ENCODE measurements around the gene MBP.

The MBP gene

DNA sequence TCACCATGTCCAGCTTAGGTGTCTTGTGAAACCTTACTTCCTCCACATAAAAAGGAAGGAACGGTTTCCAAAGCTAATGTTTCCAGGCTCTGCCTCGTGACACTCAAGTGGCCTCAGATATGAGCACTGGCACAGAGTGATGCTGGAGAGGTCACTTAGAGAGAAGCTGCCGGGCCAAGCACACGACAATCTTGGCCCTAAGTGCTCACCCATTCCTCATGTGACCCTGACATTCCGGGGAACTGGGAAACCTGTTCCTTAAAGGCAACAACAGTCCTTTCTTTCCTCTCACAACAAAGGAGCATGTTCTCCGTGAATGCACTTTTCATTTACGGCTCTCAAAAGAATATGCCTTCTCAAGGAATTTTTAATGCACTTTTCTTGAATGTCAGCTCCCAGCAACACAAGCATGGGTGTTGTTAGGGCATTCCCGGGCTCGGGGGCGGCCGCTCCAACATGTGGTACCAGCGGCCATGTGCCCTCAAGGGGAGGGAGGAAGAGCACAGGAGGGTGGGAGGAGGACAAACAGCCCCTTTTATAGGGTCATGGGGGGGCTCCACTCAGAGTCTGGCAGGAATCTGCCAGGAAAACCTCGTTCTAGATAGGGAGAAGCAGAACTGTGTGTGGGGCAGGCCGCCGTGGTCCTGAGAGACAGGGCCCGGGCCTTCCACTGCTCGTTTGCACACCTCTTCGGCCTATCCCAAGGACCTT, 118.6 kb downstream of the MBP start:
- no peak for TF ChIP-seq RAD21 (IDR thresholded peaks at IDR 0.05; ENCODE audit: low read depth)
- no peak for TF ChIP-seq EP300 (IDR thresholded peaks at IDR 0.05; ENCODE audit: borderline replicate concordance)
- no peak for TF ChIP-seq TAF1 (IDR thresholded peaks at IDR 0.05; ENCODE audit: low read depth)
- no peak for TF ChIP-seq USF1 (IDR thresholded peaks at IDR 0.05)

GRCh38 chr18:77012806-77013541, 119.6 kb downstream of the MBP start:
- no peak for TF ChIP-seq REST (IDR thresholded peaks at IDR 0.05; ENCODE audit: low read depth)
- no peak for TF ChIP-seq TEAD4 (IDR thresholded peaks at IDR 0.05)
- no peak for TF ChIP-seq NFIC (IDR thresholded peaks at IDR 0.05)
- TF ChIP-seq CREB1 (IDR thresholded peaks at IDR 0.05; ENCODE audit: low read depth): no peak
- no peak for TF ChIP-seq EGR1 (IDR thresholded peaks at IDR 0.05)
- no peak for TF ChIP-seq MAX (IDR thresholded peaks at IDR 0.05)
- TF ChIP-seq YY1 (IDR thresholded peaks at IDR 0.05; ENCODE audit: low read depth): no peak
- no peak for TF ChIP-seq TAF1 (IDR thresholded peaks at IDR 0.05; ENCODE audit: low read depth)
- TF ChIP-seq USF1 (IDR thresholded peaks at IDR 0.05): no peak
- TF ChIP-seq RAD21 (IDR thresholded peaks at IDR 0.05; ENCODE audit: low read depth): no peak

DNA sequence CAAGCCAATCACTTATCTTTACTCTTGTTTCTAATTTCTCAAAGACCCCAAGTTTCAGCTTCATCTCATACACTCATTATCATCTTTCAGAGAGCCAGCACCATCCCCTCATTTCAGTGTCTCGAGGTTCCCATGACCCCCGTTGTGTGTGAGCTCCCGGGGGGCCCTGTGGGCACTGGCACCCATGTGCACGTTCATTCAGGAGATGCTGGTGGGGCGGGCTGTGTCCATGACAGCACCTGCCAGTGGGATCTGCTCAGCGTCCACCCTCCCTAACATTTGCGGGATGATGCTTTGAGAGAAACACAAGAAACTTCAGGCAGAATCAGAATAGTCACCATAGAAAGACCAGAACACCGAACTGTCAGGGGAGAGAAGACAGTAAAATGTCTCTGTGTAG, 120.5 kb downstream of the MBP start:
- TF ChIP-seq EP300 (IDR thresholded peaks at IDR 0.05; ENCODE audit: borderline replicate concordance) (no peak), USF1 (IDR thresholded peaks at IDR 0.05) (no peak), EGR1 (IDR thresholded peaks at IDR 0.05) (no peak), CEBPB (IDR thresholded peaks at IDR 0.05) (no peak), REST (IDR thresholded peaks at IDR 0.05; ENCODE audit: low read depth) (no peak), YY1 (IDR thresholded peaks at IDR 0.05; ENCODE audit: low read depth) (no peak), ZBTB7A (IDR thresholded peaks at IDR 0.05; ENCODE audit: low read depth) (no peak), TEAD4 (IDR thresholded peaks at IDR 0.05) (no peak), NFIC (IDR thresholded peaks at IDR 0.05) (no peak), TAF1 (IDR thresholded peaks at IDR 0.05; ENCODE audit: low read depth) (no peak), CREB1 (IDR thresholded peaks at IDR 0.05; ENCODE audit: low read depth) (no peak), FOXM1 (IDR thresholded peaks at IDR 0.05; ENCODE audit: borderline replicate concordance, low read depth) (no peak), TCF12 (IDR thresholded peaks at IDR 0.05; ENCODE audit: low read depth) (no peak), RAD21 (IDR thresholded peaks at IDR 0.05; ENCODE audit: low read depth) (no peak), MAX (IDR thresholded peaks at IDR 0.05) (no peak)

DNA sequence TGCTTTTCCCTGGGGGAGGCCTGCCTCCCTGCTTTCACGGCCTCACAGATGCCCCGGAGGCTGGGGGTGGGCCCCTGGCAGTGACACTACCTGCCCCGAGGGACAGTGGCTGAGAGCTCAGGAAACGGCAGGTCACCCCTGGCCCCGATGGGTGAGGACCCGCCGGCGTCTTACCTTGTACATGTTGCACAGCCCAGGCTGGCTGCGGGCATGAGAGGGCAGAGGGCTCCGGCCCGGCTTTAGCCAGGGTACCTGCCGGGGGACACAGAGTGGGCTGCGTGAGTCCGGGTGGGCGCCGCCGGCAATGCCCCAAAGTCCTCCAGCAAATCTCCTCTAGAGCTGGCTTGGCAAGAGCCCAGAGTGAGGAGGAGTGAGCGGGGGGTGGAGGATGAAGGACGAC, 122.9 kb downstream of the MBP start:
- TF ChIP-seq ZBTB7A (IDR thresholded peaks at IDR 0.05; ENCODE audit: low read depth): no peak
- TF ChIP-seq NFIC (IDR thresholded peaks at IDR 0.05): no peak
- no peak for TF ChIP-seq EGR1 (IDR thresholded peaks at IDR 0.05)
- no peak for TF ChIP-seq REST (IDR thresholded peaks at IDR 0.05; ENCODE audit: low read depth)
- no peak for TF ChIP-seq TAF1 (IDR thresholded peaks at IDR 0.05; ENCODE audit: low read depth)
- TF ChIP-seq CEBPB (IDR thresholded peaks at IDR 0.05): no peak
- TF ChIP-seq YY1 (IDR thresholded peaks at IDR 0.05; ENCODE audit: low read depth): no peak
